Activated CD8-positive, alpha-beta memory T cell treated with anti-CD3 and anti-CD28 coated beads for 4 hours (primary cell): Measurements from ENCODE around the gene PROX1.
"Not testable (repeated sequence)": the region's sequence is repeated elsewhere in the genome, so short reads cannot be mapped to it uniquely, and the experiment has no call there.

Experiments used
- DNase-seq, 2 donors: peaks; one replicate each; pipeline ENCODE4 v3.0.0-alpha.2; 2020; ENCODE audit warnings: low read depth in 2 of 2

The PROX1 gene

GRCh38 chr1:214068979-214069378 is 81.2 kb downstream of the PROX1 start:
- no peak for DNase-seq

- DNase-seq, result no peak
Measured at GRCh38 chr1:214071469-214071868, 83.7 kb downstream of the PROX1 start.

- no peak for DNase-seq
Measured at GRCh38 chr1:214072426-214073157, 84.8 kb downstream of the PROX1 start.

DNA sequence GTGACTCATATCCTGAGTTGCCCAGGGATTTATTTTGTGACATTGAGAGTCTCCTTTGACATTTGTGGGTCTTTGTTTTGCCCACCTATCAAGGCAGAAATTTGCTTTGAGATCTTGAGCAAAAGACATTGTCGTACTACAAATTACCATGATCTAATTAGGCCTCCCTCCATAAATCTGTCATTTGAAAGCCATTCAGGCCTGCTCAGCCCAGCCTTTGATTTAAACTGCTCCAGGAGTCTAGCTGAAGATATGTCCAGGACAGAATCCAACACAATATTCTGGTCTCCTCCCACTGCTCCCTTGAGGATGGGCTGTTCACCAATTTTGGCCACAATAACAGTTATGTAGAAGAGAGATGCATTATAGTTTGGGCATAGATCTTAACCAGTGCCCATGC is 86.7 kb downstream of the PROX1 start:
- no peak for DNase-seq

GRCh38 chr1:214075305-214075998 is 87.7 kb downstream of the PROX1 start:
- DNase-seq, result no peak

DNA sequence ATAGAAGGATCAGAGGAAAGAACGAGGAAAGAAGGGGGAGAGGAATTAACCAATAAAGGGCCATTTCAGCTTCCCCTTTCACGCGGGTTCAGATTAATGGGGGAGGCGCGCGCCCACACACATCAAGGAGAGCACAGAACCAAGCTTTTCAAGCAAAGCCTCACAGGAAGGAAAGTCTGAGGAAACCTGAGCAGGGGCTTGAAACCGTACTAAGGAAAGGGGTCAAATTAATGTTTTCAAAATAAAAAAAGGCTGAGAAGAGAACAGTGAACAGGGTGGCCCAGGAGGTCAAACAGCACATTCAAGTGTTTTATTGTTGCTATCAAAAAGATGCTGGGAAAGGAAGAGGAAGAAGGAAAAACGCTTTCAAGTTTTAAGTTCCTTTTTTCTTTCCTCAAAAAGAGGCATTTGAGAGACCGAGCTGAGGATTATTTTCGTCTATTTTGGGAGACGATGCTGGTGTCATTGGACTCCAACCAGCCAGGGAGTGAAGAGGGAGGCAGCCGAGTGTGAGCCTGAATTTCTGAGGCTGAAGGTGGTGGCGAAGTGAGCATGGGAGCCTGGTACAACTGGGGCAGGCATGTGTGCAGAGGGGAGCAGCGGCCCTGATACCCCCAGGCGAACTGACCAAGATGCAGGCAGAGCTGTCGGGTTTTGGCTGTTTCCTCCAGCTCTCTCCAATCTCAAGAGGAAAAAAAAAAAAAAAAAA is 88.4 kb downstream of the PROX1 start:
- DNase-seq, result no peak

DNA sequence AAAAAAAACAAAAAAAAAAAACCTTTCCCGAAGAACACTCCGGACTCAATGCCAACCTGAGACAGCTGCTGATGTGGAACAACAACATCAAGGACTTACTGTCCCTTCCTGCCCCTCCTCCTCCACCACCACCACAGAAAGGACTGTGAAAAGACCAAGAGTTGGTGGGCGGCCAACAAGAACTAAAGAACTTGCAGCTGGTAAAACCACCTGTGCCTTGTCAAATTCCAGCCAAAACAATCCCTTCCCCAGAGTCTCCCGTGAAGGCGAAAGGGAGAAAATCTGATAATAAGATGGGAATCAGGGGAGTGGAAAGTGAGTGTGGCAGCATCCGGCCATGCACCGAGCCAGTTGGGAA is 88.9 kb downstream of the PROX1 start:
- DNase-seq, result no peak

DNA sequence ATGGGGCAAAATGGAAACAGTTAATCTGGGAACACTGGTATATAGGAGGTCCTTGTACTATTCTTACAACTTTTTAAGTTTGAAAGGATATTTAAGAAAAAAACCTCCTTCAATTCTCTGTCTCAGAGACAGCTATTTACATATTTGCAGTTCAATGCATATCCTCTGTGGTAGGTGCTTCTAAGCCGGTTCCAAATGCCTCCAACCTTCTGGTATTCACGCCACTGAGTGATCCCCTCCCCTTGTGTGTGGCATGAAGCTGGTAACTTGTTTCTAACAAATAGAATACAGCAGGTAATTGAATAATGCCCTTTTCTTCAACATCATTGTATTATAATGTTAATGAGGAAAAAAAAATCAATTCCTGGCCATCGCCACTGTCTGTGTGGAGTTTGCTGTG is 91.2 kb downstream of the PROX1 start:
- DNase-seq, result no peak

GRCh38 chr1:214085325-214085724 is 97.6 kb downstream of the PROX1 start:
- DNase-seq, result no peak

GRCh38 chr1:214086945-214087344 is 99.2 kb downstream of the PROX1 start:
- no peak for DNase-seq

GRCh38 chr1:214089003-214089402 is 101.2 kb downstream of the PROX1 start:
- DNase-seq, result not testable (repeated sequence)
